Measurements from ENCODE around the gene SMIM15. TPM values are rescaled to one million over a fixed set of nuclear protein-coding genes. Genes with fewer than 3 reads are reported as not detected.
"Not testable (repeated sequence)": the region's sequence is repeated elsewhere in the genome, so short reads cannot be mapped to it uniquely, and the experiment has no call there.

The SMIM15 gene, protein sequence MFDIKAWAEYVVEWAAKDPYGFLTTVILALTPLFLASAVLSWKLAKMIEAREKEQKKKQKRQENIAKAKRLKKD
- 10 to 100 TPM; 45.8 to 48.1 TPM for total RNA-seq

- H3K9me3 Mint-ChIP-seq: no peaks in the 10 kb centered on the region
- peak within 1 kb of the TSS; percentile 95 for H3K27ac Mint-ChIP-seq
- peaks cover 38% of the 10 kb centered on the region for H3K4me1 Mint-ChIP-seq (ENCODE audit: low read depth)
- peak within 1 kb of the TSS; percentile 97 for H3K4me3 Mint-ChIP-seq
- CTCF ChIA-PET: no interaction called here
- peaks cover 41% of the 10 kb centered on the region for H3K36me3 Mint-ChIP-seq (ENCODE audit: low read depth)
- peak; percentile 90 for DNase-seq
- H3K27me3 Mint-ChIP-seq (ENCODE audit: low read depth): no peaks in the 10 kb centered on the region
- intact Hi-C loops (cut with micrococcal nuclease): loop anchor here (1.0 to 10.0 kb wide), 8 partner anchors 41 to 1143 kb away; partner anchors contain the start of genes DEPDC1B, ERCC8, KIF2A and NDUFAF2
Observed at GRCh38 chr5:61162010-61162831, at the start of gene SMIM15. Gene SMIM15 (minus strand): TSS chr5:61162468. CDS start chr5:61160171, 2,297 bp downstream.

GRCh38 chr5:61207884-61208283, 45.6 kb upstream of the SMIM15 start:
- Mint-ChIP-seq H3K4me1 (ENCODE audit: low read depth) (no peaks in the 10 kb centered on the region), H3K4me3 (no peak overlapping the region), H3K27me3 (ENCODE audit: low read depth) (peaks cover 31% of the 10 kb centered on the region), H3K27ac (no peak overlapping the region), H3K9me3 (peaks cover 4% of the 10 kb centered on the region), H3K36me3 (ENCODE audit: low read depth) (no peaks in the 10 kb centered on the region)
- no peak for DNase-seq
- intact Hi-C loops (cut with micrococcal nuclease): no loop called here
- CTCF ChIA-PET: no interaction called here

- Mint-ChIP-seq H3K27me3 (ENCODE audit: low read depth) (peaks cover 28% of the 10 kb centered on the region), H3K27ac (no peak overlapping the region), H3K9me3 (peaks cover 4% of the 10 kb centered on the region), H3K4me1 (ENCODE audit: low read depth) (peaks cover 7% of the 10 kb centered on the region), H3K4me3 (no peak overlapping the region), H3K36me3 (ENCODE audit: low read depth) (no peaks in the 10 kb centered on the region)
- no peak for DNase-seq
- intact Hi-C loops (cut with micrococcal nuclease): no loop called here
- CTCF ChIA-PET: no interaction called here
Observed at GRCh38 chr5:61205013-61205412, 42.7 kb upstream of the SMIM15 start.

GRCh38 chr5:61202213-61202612, 39.9 kb upstream of the SMIM15 start:
- DNase-seq: no peak
- peaks cover 7% of the 10 kb centered on the region for H3K4me1 Mint-ChIP-seq (ENCODE audit: low read depth)
- intact Hi-C loops (cut with micrococcal nuclease): loop anchor here (1.0 to 5.0 kb wide), 5 partner anchors 39 to 333 kb away; partner anchors contain the start of gene SMIM15
- CTCF ChIA-PET: interaction anchor here (1.3 kb wide), 1 partner anchor 457 kb away, joined by 3 read pairs; no protein-coding TSS in a partner anchor
- peaks cover 16% of the 10 kb centered on the region for H3K9me3 Mint-ChIP-seq
- no peak overlapping the region for H3K27ac Mint-ChIP-seq
- H3K27me3 Mint-ChIP-seq (ENCODE audit: low read depth): peaks cover 37% of the 10 kb centered on the region
- peaks cover 5% of the 10 kb centered on the region for H3K36me3 Mint-ChIP-seq (ENCODE audit: low read depth)
- H3K4me3 Mint-ChIP-seq: no peak overlapping the region

DNA sequence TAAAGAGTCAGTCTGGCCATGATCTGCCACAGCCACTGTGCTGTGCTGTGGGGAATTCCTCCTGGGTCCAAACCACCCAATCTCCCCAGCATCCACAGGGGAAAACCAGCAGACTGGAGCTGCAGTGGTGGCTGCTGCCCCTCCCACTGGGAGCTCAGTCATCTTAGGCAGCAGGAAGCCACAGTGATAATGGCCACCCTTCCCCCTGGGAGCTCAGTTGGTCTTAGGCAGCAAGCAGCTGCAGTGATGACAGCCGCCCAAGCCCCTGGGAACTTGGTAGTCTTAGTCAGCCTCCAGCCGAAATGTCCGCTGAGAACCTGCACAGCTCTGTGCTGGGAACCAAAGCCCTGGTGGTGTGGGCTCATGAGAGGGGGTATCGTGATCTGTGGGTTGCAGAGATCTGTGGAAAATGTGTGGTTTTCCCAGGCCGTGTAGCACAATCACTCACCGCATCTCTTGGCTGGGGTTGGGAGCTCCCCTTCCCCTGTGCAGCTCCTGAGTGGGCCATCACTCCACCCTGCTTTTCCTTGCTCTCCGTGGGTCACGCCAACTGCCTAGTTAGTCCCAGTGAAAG, 38.4 kb upstream of the SMIM15 start:
- CTCF ChIA-PET: interaction anchor here (0.7 kb wide), 1 partner anchor 130 kb away, joined by 3 read pairs; no protein-coding TSS in a partner anchor
- H3K4me1 Mint-ChIP-seq (ENCODE audit: low read depth): peaks cover 7% of the 10 kb centered on the region
- DNase-seq: no peak
- no peak overlapping the region for H3K4me3 Mint-ChIP-seq
- H3K36me3 Mint-ChIP-seq (ENCODE audit: low read depth): peaks cover 5% of the 10 kb centered on the region
- peaks cover 14% of the 10 kb centered on the region for H3K9me3 Mint-ChIP-seq
- H3K27me3 Mint-ChIP-seq (ENCODE audit: low read depth): peaks cover 37% of the 10 kb centered on the region
- no peak overlapping the region for H3K27ac Mint-ChIP-seq
- intact Hi-C loops (cut with micrococcal nuclease): loop anchor here (5.0 kb wide), 1 partner anchor 77 kb away; no protein-coding TSS in a partner anchor

DNA sequence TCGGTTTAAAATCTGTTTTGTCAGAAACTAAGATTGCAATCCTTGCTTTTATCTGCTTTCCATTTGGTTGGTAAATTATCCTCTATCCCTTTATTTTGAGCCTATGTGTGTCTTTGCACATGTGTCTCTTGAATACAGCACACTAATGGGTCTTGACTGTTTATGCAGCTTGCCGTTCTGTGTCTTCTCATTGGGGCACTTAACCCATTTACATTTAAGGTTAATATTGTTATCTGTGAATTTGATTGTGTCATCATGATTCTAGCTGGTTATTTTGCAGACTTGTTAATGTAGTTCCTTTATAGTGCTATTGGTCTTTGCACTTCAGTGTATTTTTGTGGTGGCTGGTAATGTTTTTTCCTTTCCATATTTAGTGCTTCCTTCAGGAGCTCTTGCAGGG, 36.3 kb upstream of the SMIM15 start:
- H3K4me3 Mint-ChIP-seq: no peak overlapping the region
- CTCF ChIA-PET: no interaction called here

DNA sequence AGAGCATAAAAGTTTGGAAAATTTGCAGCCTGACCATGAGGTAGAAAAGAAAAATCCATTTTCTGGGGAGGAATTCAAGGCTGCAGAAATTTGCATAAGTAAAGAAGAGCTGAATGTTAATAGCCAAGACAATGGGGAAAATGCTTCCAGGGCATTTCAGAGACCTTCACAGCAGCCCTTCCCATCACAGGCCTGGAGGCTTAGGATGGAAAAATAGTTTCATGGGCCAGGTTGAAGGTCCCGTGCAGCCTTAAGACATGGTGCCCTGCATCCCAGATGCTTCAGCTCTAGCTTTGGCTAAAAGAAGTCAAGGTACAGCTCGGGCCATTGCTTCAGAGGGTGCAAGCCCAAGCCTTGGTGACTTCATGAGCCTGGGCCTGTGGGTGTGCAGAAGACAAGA, 25.6 kb upstream of the SMIM15 start:
- H3K4me1 Mint-ChIP-seq (ENCODE audit: low read depth); H3K9me3 Mint-ChIP-seq; H3K36me3 Mint-ChIP-seq (ENCODE audit: low read depth); H3K4me3 Mint-ChIP-seq; intact Hi-C loops (cut with micrococcal nuclease); DNase-seq; H3K27ac Mint-ChIP-seq: not testable (repeated sequence)
- CTCF ChIA-PET: interaction anchor here (0.5 kb wide), 1 partner anchor 353 kb away, joined by 3 read pairs; no protein-coding TSS in a partner anchor
- peaks cover 13% of the 10 kb centered on the region for H3K27me3 Mint-ChIP-seq (ENCODE audit: low read depth)

More for the DNA sequence above, 36.3 kb upstream of the SMIM15 start:
- Mint-ChIP-seq H3K4me1 (ENCODE audit: low read depth) (peaks cover 7% of the 10 kb centered on the region), H3K27ac (no peak overlapping the region), H3K9me3 (peaks cover 11% of the 10 kb centered on the region), H3K36me3 (ENCODE audit: low read depth) (peaks cover 5% of the 10 kb centered on the region), H3K27me3 (ENCODE audit: low read depth) (peaks cover 31% of the 10 kb centered on the region)
- intact Hi-C loops (cut with micrococcal nuclease): no loop called here
- DNase-seq: no peak

GRCh38 chr5:61187352-61187751, 25.1 kb upstream of the SMIM15 start:
- H3K9me3 Mint-ChIP-seq; DNase-seq; intact Hi-C loops (cut with micrococcal nuclease); H3K27ac Mint-ChIP-seq; H3K4me3 Mint-ChIP-seq; H3K4me1 Mint-ChIP-seq (ENCODE audit: low read depth); H3K36me3 Mint-ChIP-seq (ENCODE audit: low read depth): not testable (repeated sequence)
- CTCF ChIA-PET: interaction anchor here (0.5 kb wide), 1 partner anchor 352 kb away, joined by 3 read pairs; no protein-coding TSS in a partner anchor
- H3K27me3 Mint-ChIP-seq (ENCODE audit: low read depth): peaks cover 13% of the 10 kb centered on the region

DNA sequence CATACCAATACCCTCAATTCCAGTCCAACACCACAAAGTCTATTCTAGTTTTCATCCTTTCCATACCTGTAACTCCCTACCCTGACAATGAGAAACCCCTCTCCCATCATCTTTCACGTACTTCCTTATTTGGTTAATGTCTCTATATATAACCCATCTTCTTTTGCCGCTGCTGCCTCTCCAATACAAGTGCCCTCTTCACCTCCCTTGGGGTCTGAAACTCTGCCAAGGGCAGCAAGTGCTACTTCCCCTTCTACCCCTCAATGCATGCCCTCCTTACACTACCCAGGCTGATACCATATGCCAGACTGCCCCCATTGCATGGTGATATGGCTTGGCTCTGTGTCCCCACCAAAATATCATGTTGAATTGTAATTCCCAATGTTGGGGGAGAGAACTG, 24.4 kb upstream of the SMIM15 start:
- H3K36me3 Mint-ChIP-seq (ENCODE audit: low read depth): no peaks in the 10 kb centered on the region
- H3K27me3 Mint-ChIP-seq (ENCODE audit: low read depth): peaks cover 8% of the 10 kb centered on the region
- H3K9me3 Mint-ChIP-seq: no peaks in the 10 kb centered on the region
- H3K4me3 Mint-ChIP-seq: no peak overlapping the region
- H3K27ac Mint-ChIP-seq: no peak overlapping the region
- intact Hi-C loops (cut with micrococcal nuclease): no loop called here
- no peak for DNase-seq
- peaks cover 8% of the 10 kb centered on the region for H3K4me1 Mint-ChIP-seq (ENCODE audit: low read depth)
- CTCF ChIA-PET: no interaction called here

GRCh38 chr5:61184708-61185107, 22.4 kb upstream of the SMIM15 start:
- peaks cover 8% of the 10 kb centered on the region for H3K27me3 Mint-ChIP-seq (ENCODE audit: low read depth)
- H3K9me3 Mint-ChIP-seq: no peaks in the 10 kb centered on the region
- no peak overlapping the region for H3K4me3 Mint-ChIP-seq
- no peak overlapping the region for H3K27ac Mint-ChIP-seq
- CTCF ChIA-PET: no interaction called here
- DNase-seq: no peak
- peaks cover 11% of the 10 kb centered on the region for H3K4me1 Mint-ChIP-seq (ENCODE audit: low read depth)
- intact Hi-C loops (cut with micrococcal nuclease): no loop called here
- no peaks in the 10 kb centered on the region for H3K36me3 Mint-ChIP-seq (ENCODE audit: low read depth)

DNA sequence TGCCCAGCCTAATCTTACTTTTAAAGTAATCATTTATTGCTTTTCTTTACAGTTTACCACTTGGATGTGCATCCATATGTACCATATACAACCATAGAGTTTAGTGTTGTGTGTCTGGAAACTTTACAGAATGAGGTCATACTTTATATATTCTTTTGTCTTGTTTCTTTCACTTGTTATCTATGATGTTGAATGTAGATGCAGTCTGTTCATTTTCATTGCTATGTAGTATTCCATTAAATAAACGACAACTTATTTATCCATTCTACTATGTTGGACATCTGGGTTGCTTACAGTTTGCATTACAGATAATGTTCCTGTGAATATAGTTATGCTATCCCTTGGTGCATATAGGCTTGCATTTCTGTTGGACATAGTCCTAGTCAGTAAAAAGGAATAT, 21.3 kb upstream of the SMIM15 start:
- intact Hi-C loops (cut with micrococcal nuclease): no loop called here
- peaks cover 8% of the 10 kb centered on the region for H3K27me3 Mint-ChIP-seq (ENCODE audit: low read depth)

DNA sequence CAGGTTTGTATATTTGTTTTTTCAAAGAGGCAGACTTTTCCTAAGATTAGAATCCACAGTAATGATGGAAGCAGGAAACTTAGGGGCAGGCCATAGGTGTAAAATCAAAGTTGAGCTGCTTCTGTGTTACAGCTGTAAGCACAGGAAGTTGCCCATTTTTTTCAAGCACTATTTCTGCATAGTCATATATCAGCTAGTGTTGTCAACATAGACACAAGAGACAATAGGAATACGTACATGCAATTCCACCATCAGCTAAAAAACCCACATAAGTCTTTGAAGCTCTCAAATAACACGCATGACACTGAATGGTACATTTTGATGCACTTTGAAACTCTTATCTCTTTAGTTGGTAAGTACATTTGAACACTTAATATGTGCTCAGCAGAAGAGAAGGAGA, 20.2 kb upstream of the SMIM15 start:
- intact Hi-C loops (cut with micrococcal nuclease): no loop called here
- no peak overlapping the region for H3K4me3 Mint-ChIP-seq
- H3K4me1 Mint-ChIP-seq (ENCODE audit: low read depth): peaks cover 11% of the 10 kb centered on the region
- H3K27me3 Mint-ChIP-seq (ENCODE audit: low read depth): peaks cover 5% of the 10 kb centered on the region
- H3K9me3 Mint-ChIP-seq: no peaks in the 10 kb centered on the region
- CTCF ChIA-PET: interaction anchor here (0.7 to 0.9 kb wide), 3 partner anchors 18 to 475 kb away, joined by 4 read pairs; no protein-coding TSS in a partner anchor
- no peaks in the 10 kb centered on the region for H3K36me3 Mint-ChIP-seq (ENCODE audit: low read depth)
- no peak overlapping the region for H3K27ac Mint-ChIP-seq
- no peak for DNase-seq

More for the DNA sequence above, 21.3 kb upstream of the SMIM15 start:
- Mint-ChIP-seq H3K27ac (no peak overlapping the region), H3K36me3 (ENCODE audit: low read depth) (no peaks in the 10 kb centered on the region), H3K4me1 (ENCODE audit: low read depth) (peaks cover 11% of the 10 kb centered on the region), H3K4me3 (no peak overlapping the region), H3K9me3 (no peaks in the 10 kb centered on the region)
- no peak for DNase-seq
- CTCF ChIA-PET: no interaction called here
